C4-2B (cell line): ENCODE results near the gene NPAS3.

Experiments
- CTCF ChIP-seq: fragments of 450-650 bp; conservative IDR thresholded peaks from 2 replicates; pipeline ENCODE4 v1.5.1; 2017; ENCODE audit warnings: mild to moderate bottlenecking
- ZFX ChIP-seq: fragments of 450-650 bp; IDR thresholded peaks from 2 replicates; pipeline ENCODE4 v1.6.1; 2017

- no peak for TF ChIP-seq CTCF
- no peak for TF ChIP-seq ZFX
Observed at GRCh38 chr14:33602396-33602795, 663.7 kb downstream of the NPAS3 start.
